ENCODE results near the gene UST. TPM values are rescaled to one million over a fixed set of nuclear protein-coding genes. Genes with fewer than 3 reads are reported as not detected.
"Not testable (repeated sequence)": the region's sequence is repeated elsewhere in the genome, so short reads cannot be mapped to it uniquely, and the experiment has no call there.

The UST gene
- total RNA-seq, 1 experiment from 2014 or later, result 0.37 TPM

- DNase-seq (ENCODE audit: low read depth), result no peak
- in situ Hi-C loops (cut with HindIII; ENCODE audit: low pct_unique_long_range_greater_than_20kb, low sequenced_read_pairs), result no loop called here
These were observed 269.9 kb downstream of the UST start for GRCh38 chr6:149016716-149017115.

GRCh38 chr6:149020319-149020718 lies 273.5 kb downstream of the UST start:
- DNase-seq (ENCODE audit: low read depth), result no peak
- in situ Hi-C loops (cut with HindIII; ENCODE audit: low pct_unique_long_range_greater_than_20kb, low sequenced_read_pairs), result no loop called here

GRCh38 chr6:149024361-149024760 lies 277.5 kb downstream of the UST start:
- DNase-seq (ENCODE audit: low read depth), result no peak
- in situ Hi-C loops (cut with HindIII; ENCODE audit: low pct_unique_long_range_greater_than_20kb, low sequenced_read_pairs), result no loop called here

- in situ Hi-C loops (cut with HindIII; ENCODE audit: low pct_unique_long_range_greater_than_20kb, low sequenced_read_pairs), result loop anchor here (25.0 kb wide), 1 partner anchor 487 kb away; no protein-coding TSS in a partner anchor
- no peak for DNase-seq (ENCODE audit: low read depth)
These were observed 278.2 kb downstream of the UST start for GRCh38 chr6:149025061-149025460.

GRCh38 chr6:149026530-149026942 lies 279.7 kb downstream of the UST start:
- in situ Hi-C loops (cut with HindIII; ENCODE audit: low pct_unique_long_range_greater_than_20kb, low sequenced_read_pairs), result loop anchor here (25.0 kb wide), 1 partner anchor 486 kb away; no protein-coding TSS in a partner anchor
- peak; percentile 27 for DNase-seq (ENCODE audit: low read depth)

GRCh38 chr6:149027484-149027883 lies 280.7 kb downstream of the UST start:
- no peak for DNase-seq (ENCODE audit: low read depth)
- in situ Hi-C loops (cut with HindIII; ENCODE audit: low pct_unique_long_range_greater_than_20kb, low sequenced_read_pairs), result loop anchor here (25.0 kb wide), 1 partner anchor 485 kb away; no protein-coding TSS in a partner anchor

- in situ Hi-C loops (cut with HindIII; ENCODE audit: low pct_unique_long_range_greater_than_20kb, low sequenced_read_pairs), result loop anchor here (25.0 kb wide), 1 partner anchor 483 kb away; no protein-coding TSS in a partner anchor
- peak; percentile 53 for DNase-seq (ENCODE audit: low read depth)
These were observed 282.1 kb downstream of the UST start for GRCh38 chr6:149028767-149029405.

- no peak for DNase-seq (ENCODE audit: low read depth)
- in situ Hi-C loops (cut with HindIII; ENCODE audit: low pct_unique_long_range_greater_than_20kb, low sequenced_read_pairs), result loop anchor here (25.0 kb wide), 1 partner anchor 481 kb away; no protein-coding TSS in a partner anchor
These were observed 284.5 kb downstream of the UST start for GRCh38 chr6:149031201-149031858.

GRCh38 chr6:149031859-149032598 lies 285.2 kb downstream of the UST start:
- in situ Hi-C loops (cut with HindIII; ENCODE audit: low pct_unique_long_range_greater_than_20kb, low sequenced_read_pairs), result loop anchor here (25.0 kb wide), 1 partner anchor 480 kb away; no protein-coding TSS in a partner anchor
- DNase-seq (ENCODE audit: low read depth), result no peak

GRCh38 chr6:149032599-149033405 lies 286.0 kb downstream of the UST start:
- in situ Hi-C loops (cut with HindIII; ENCODE audit: low pct_unique_long_range_greater_than_20kb, low sequenced_read_pairs), result loop anchor here (25.0 kb wide), 1 partner anchor 479 kb away; no protein-coding TSS in a partner anchor
- DNase-seq (ENCODE audit: low read depth), result no peak

- in situ Hi-C loops (cut with HindIII; ENCODE audit: low pct_unique_long_range_greater_than_20kb, low sequenced_read_pairs), result loop anchor here (25.0 kb wide), 1 partner anchor 479 kb away; no protein-coding TSS in a partner anchor
- DNase-seq (ENCODE audit: low read depth), result no peak
These were observed 286.6 kb downstream of the UST start for GRCh38 chr6:149033454-149033853.

GRCh38 chr6:149035766-149036165 lies 288.9 kb downstream of the UST start:
- in situ Hi-C loops (cut with HindIII; ENCODE audit: low pct_unique_long_range_greater_than_20kb, low sequenced_read_pairs), result loop anchor here (25.0 kb wide), 1 partner anchor 477 kb away; no protein-coding TSS in a partner anchor
- DNase-seq (ENCODE audit: low read depth), result no peak

- in situ Hi-C loops (cut with HindIII; ENCODE audit: low pct_unique_long_range_greater_than_20kb, low sequenced_read_pairs), result loop anchor here (25.0 kb wide), 1 partner anchor 475 kb away; no protein-coding TSS in a partner anchor
These were observed 290.3 kb downstream of the UST start for GRCh38 chr6:149037051-149037671.

GRCh38 chr6:149039025-149039424 lies 292.2 kb downstream of the UST start:
- in situ Hi-C loops (cut with HindIII; ENCODE audit: low pct_unique_long_range_greater_than_20kb, low sequenced_read_pairs), result loop anchor here (25.0 kb wide), 1 partner anchor 473 kb away; no protein-coding TSS in a partner anchor
- DNase-seq (ENCODE audit: low read depth), result not testable (repeated sequence)

More at GRCh38 chr6:149037051-149037671, 290.3 kb downstream of the UST start:
- no peak for DNase-seq (ENCODE audit: low read depth)

GRCh38 chr6:149041953-149042352 lies 295.1 kb downstream of the UST start:
- DNase-seq (ENCODE audit: low read depth), result no peak
- in situ Hi-C loops (cut with HindIII; ENCODE audit: low pct_unique_long_range_greater_than_20kb, low sequenced_read_pairs), result loop anchor here (25.0 kb wide), 1 partner anchor 470 kb away; no protein-coding TSS in a partner anchor

GRCh38 chr6:149043476-149044130 lies 296.8 kb downstream of the UST start:
- peak; percentile 16 for DNase-seq (ENCODE audit: low read depth)
- in situ Hi-C loops (cut with HindIII; ENCODE audit: low pct_unique_long_range_greater_than_20kb, low sequenced_read_pairs), result loop anchor here (25.0 kb wide), 1 partner anchor 469 kb away; no protein-coding TSS in a partner anchor

- no peak for DNase-seq (ENCODE audit: low read depth)
- in situ Hi-C loops (cut with HindIII; ENCODE audit: low pct_unique_long_range_greater_than_20kb, low sequenced_read_pairs), result loop anchor here (25.0 kb wide), 1 partner anchor 468 kb away; no protein-coding TSS in a partner anchor
These were observed 297.7 kb downstream of the UST start for GRCh38 chr6:149044528-149044927.

Measured in Caki2 (cell line).